GM21526 (cell line): ENCODE data around the gene NINL.

Experiments used
- ATAC-seq: cut with Tn5 transposase; IDR thresholded peaks from one replicate; pipeline ENCODE4 v1.9.1; 2021; ENCODE audit warnings: moderate library complexity; ENCODE audit not compliant: unreplicated experiment, low FRiP score

The NINL gene

DNA sequence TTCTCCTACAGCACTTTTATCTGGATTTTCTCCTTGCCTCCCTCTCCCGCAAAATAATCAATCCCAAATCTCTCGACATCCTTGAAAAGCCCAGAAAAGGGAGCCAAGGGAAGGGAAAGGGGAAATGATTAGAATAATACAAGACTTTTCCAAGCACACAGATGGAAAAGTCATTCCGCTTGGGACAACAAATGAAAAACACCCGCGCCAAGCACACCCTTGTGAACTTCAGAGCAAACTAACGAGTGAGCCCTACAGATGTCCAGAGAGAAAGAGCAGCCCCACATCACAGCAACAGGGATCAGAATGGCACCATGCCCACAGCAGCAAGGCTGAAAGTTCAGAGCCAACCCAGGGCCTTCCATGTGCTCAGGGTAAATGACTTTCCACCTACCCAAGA is 49.6 kb downstream of the NINL start:
- ATAC-seq = no peak

DNA sequence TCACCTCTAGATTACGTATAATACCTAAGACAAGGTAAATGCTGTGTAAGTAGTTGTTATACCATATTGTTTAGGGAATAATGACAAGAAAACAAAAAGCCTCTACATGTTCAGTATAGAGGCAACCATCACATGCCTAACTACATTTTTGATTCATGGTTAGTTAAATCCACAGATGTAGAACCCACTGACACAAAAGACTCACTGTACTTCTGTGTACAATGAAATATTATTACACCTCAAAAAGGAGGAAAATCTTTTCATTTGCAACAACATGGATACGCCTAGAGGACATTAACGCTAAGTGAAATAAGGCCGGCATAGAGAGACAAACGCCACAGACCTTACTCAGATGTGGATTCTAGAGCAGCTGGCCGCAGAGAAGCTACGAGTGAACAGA is 50.5 kb downstream of the NINL start:
- no peak for ATAC-seq

DNA sequence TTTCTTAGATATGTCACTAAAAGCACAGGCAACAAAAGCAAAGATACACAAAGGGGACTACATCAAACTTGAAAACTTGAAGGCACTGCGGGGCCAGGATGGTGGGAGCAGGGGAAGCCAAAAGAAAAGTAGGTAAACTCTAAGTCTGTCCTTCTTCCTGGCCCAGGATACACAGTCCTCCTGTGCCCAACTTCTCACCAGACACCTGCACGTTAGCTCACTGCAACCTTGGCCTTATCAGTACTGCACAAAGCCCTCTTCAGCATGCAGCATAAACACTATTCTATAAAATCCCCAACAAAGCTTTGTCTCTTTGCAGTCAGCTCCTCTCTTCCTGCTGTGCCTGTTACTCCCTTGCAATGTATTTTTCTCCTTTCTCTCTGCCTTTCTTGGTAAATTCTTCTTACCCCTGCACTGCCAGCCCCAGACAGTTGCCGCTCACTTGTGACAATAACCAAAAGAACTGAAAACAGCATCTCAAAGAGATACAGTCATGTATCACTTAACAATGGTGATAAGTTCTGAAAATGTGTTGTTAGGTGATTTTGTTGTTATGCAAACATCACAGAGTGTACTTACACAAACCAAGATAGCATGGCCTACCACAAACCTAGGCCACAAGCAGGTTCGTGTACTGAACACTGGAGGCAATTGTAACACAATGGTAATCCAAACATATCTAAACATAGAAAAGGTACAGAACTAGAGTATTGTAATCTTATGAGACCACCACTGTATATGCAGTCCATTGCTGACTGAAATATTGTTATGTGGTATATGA is 51.2 kb downstream of the NINL start:
- no peak for ATAC-seq

DNA sequence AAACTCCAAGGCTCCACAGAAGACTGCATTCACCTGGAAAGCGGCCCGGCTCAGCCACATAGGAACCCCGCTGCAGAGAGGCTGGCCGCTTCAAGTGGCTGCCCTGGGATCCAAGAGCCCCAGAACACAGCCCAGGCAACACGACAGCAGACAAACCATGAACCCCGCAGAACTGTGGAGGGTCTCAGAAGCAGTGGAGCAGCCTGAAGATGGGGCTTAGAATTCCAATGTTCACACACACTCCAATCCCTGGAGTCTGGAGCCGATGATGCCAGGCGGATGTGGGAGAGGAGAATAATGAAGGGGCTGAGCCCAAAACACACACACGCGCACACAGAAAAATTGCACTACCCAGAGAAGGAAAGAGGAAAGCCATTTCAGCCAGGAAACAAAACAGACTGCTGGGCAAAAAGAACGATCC is 52.4 kb downstream of the NINL start:
- ATAC-seq = no peak

DNA sequence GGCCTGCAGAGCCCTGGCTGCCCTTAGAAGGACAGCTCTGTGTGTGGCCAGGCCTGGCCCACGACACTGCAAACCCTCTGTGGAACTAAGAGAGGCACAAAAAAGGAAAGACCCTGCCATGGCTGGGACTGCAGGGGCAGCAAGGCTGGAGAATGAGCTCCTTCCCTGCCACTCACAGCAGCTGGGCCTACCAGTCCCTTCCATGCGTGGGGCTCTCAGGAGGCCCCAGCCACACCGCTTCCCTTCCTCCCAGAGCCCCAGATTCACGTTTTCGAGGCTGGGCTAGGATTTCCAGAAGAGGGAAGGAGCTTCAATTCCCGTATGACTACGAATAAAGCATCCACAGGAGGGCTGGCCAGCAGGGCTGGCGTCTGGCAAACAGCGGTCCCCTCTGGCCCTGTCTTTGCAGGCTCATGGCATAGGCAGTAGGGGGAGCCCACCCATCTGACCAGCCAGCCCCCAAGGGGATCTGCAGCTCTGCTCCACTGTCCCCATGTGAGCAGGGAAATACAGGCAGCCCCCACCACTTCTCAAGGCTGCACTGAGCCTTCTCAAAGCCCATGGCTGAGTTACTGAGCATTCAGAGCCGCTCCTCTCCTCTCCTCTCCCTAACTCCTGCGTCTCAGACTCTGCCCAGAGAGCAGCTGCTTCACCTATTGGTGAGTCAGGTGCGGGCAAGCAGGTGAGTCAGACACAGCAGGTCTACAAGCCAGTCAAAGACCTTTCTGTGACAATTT is 53.1 kb downstream of the NINL start:
- ATAC-seq = no peak

DNA sequence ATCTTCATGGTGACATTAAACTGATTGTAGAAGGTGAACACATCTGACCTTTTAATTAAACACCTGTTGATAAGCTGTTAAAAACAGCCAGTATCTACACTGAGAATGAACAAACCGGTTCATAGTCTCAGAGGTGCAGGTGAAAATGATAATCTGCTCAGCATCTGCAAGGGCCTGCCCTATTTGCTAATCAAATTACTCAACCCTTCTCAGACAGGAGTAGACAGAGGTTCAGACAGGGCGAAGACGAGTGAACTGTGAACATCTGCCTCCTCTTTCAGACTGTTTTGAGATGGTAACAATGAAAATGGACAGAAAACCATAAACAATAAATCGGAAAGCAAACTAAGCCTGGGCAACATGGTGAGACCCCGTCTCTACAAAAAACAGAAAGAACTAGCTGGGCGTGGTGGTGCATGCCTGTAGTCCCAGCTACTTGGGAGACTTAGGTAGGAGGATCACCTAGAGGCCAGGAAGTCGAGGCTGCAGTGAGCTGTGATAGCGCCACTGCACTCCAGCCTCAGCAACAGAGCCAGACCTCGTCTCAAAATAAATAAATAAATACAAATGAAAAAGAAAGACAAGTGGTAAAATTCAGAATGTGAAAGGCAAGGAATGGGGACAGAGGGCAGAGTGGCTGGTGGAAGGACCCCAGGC is 55.9 kb downstream of the NINL start:
- ATAC-seq = no peak

DNA sequence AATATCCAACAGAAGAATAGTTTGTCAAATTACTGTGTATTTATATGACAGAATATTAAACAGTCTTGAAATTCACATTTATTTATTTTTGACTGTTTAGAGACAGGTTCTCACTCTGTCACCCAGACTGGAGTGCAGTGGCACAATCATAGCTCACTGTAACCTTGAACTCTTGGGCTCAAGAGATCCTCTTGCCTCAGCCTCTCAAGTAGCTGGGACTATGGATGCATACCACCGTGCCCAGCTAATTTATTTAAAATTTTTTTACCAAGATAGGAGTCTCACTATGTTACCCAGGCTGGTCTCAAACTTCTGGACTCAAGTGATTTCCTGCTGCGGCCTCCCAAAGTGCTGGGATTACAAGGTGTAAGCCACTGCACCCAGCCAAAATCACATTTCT is 57.4 kb downstream of the NINL start:
- no peak for ATAC-seq

DNA sequence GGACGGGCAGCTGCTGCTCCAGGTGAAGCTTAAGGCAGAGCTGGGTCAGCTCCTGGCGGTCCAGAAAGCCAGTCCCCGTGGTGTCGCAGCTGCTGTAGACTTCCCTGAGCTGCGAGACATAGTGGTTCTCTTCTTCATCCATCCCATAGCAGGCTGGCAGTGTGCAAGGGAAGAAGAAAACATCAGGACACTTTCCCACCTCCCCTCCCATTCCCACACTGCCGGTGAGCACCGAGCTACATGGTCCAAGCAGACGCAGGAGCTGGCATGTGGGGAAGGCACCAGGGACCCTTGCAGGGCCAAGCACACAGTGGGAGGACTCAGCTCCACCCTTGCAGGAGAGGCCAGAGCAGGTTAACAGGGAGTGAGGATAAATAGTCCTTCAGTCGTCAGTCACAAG is 58.9 kb downstream of the NINL start:
- no peak for ATAC-seq

DNA sequence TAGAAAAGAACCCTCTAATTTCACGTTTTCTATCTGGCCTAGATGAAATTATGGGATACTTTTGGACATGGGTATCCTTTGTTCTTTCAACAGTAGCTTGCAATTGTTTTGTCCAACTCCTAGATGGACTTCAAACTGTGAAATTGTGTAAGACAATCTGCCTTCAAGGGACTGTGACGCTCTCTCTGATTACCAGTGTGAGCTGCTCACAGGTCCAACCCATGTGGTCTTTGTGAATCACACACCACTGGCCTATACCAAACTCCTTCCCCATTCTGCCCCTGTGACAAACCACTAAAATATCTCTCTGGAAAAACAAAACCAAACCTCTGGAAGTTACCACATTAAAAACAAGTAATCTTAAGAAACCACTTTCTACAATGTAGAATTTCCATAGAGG is 59.5 kb downstream of the NINL start:
- no peak for ATAC-seq

DNA sequence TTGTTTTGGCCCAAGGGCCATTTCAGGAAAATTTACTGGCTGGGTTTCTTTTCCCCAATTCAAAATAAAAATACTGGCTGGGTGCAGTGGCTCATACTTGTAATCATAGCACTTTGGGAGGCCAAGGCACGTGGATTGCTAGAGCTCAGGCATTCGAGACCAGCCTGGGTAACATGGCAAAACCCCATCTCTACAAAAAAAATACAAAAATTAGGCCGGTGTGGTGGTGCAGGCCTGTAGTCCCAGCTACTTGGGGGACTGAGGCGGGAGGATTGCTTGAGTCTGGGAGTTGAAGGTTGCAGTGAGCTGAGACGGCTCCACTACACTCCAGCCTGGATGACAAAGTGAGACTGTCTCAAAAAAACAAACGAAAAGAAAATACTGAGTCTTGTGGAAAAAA is 60.0 kb downstream of the NINL start:
- ATAC-seq = no peak

DNA sequence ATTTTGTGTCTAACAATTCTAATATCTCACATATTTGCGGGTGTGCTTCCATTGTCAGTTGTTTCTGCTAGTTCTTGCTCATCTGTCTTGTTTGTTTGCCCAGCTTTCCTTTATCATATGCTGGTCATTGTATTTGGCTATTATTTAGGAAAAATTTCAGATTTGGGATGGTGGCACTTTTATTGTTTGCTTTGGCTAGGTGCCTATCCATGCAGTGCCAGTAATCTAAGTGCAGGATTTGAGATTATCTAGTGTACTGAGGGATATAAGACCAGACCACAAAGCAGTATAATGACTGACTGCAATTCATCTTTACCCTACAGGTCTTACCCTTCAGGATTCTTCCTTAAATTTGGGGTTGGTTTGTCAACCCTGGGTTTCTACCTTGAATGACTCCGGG is 63.9 kb downstream of the NINL start:
- ATAC-seq = no peak

DNA sequence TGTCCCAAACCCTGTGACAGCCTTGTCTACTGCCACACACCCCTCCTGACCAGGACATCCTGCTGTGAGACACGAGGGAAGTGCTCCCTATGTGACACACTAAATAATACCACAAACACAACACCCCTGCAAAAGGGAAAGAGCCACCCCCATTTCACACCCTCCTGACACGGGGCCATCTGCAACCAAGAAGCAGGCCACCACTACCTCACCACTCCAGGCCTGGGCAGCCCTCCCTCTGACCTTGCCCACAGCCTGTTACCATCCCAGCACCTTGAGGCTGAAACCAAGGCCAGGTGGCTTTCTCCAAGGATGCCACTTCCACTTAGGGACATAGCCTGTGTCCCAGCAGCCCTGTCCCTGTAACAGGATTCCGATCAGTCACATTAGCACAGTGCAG is 68.2 kb downstream of the NINL start:
- no peak for ATAC-seq

DNA sequence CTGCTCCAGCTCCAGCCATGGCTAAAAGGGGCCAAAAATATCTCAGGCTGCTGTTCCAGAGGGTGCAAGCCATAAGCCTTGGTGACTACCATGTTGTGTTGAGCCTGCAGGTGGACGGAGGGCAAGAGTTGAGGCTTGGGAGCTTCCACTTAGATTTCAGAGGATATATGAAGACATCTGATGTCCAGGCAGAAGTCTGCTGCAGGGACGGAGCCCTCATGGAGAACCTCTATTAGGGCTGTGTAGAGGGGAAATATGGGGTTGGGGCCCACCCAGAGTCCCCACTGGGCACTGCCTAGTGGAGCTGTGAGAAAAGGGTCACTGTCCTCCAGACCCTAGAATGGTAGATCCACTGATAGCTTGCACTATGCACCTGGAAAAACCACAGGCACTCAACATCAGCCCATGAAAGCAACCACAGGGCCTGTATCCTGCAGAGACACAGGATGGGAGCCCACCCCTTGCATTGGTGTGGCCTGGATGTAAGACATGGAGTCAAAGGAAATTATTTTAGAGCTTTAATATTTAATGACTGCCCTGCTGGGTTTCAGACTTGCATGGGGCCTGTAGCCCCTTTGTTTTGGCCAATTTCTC is 70.5 kb downstream of the NINL start:
- ATAC-seq = no peak

DNA sequence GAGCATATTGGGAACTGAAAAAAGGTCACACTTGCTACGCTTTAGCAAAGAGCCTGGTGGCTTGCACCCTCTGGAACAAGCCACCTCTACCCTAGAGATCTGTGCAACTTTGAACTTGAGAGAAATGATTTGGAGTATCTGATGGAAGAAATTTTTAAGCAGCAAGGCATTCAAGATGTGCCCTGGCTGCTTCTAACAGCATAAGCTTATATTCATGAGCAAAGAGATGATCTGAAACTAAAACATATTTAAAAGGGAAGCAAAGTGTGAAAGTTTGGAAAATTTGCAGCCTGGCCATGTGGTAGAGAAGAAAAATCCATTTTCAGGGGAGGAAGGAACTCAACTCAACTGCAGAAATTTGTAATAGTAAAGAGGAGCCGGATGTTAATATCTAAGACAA is 71.1 kb downstream of the NINL start:
- no peak for ATAC-seq

DNA sequence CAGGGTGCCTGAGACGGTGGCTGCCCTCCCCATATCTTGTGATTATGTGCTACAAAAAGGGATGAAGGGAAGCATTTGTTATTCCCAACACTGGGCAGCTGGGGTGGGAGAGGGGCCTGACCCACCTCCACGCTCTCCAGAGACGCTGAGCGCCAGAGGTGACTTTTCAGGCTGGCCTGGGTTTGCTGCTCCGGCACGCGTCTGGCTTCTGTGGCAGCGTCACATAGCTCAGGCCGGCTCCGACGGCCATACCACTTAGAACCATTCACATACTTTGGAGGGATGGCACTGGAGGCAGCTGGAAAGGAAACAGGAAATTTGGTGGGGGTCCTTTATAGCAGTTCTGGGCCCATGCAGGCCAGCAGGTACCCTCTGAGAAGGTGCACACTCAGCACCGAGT is 72.6 kb downstream of the NINL start:
- no peak for ATAC-seq

DNA sequence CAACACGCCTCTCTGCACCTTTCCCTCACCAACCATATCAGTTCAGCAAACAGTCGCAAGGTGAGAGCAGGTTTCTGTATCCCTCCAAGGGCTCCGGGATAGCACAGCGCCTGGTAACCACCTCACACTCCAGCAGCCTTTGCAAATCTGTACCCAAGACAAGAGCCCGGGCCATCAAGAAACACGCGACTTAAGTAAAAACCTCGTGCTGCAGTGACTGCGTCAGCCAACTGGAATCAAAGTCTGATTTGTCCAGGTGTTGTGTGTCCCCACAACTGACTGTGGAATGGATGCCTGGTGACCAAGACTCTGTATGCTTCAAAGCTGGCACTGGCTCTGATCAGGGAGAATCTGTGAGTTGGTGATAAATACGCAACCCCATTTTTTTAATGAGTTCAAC is 74.1 kb downstream of the NINL start:
- no peak for ATAC-seq

DNA sequence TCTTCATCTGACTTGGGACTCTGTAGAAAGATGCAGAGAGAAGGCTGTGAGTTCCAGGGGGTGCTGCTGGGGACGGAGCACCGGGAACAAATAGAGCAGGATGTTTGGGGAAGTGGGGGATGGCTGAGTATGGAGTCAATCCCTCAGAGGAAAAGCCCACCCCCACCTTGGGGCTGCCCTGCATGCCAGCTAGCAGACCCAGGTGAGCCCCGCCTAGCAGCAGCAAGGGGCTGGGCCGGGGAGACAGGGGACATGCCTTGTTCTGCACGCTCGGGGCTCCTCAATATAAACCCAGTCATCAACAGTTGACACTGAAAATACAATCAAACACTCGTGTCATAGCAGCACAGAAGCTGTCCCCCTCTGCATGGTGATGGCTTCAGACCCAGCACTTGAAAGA is 74.6 kb downstream of the NINL start:
- no peak for ATAC-seq

DNA sequence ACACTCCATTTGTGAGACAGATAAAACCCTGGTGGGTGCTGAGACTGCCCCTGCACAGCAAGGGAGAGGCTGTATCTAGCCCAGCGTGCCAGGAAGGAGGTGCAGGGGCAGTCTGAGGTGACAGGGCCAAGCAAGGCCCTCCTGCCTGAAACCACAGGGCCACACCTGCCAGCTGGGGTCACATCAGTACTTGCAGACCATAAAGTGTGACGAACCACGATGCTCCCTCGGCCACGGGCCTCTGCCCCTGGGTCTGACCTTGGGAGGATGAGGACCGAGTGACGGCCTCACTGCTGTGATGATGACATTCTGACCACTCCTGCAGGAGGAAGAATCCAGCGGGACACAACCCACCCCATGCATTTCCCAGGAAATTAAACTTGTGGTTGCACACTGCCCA is 75.1 kb downstream of the NINL start:
- no peak for ATAC-seq

DNA sequence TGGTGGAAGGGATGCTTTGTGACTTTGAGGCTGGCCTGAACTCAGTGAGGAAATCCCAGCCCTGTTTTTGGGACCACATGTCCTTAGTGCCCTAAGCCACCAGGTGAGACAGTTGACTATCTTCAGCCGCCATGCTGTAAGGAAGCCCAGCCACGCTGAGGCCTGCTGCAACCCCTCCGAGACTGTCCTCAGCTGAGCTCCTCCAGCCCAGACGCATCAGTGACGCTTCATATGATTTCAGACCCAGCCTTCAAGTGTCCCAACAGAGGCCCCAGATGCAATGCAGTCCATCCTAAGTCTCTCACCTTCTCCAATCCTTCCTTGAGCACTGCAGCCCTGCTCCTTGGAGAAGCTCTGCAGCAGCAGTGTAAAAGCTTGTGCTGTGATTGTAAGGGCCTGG is 76.2 kb downstream of the NINL start:
- no peak for ATAC-seq

DNA sequence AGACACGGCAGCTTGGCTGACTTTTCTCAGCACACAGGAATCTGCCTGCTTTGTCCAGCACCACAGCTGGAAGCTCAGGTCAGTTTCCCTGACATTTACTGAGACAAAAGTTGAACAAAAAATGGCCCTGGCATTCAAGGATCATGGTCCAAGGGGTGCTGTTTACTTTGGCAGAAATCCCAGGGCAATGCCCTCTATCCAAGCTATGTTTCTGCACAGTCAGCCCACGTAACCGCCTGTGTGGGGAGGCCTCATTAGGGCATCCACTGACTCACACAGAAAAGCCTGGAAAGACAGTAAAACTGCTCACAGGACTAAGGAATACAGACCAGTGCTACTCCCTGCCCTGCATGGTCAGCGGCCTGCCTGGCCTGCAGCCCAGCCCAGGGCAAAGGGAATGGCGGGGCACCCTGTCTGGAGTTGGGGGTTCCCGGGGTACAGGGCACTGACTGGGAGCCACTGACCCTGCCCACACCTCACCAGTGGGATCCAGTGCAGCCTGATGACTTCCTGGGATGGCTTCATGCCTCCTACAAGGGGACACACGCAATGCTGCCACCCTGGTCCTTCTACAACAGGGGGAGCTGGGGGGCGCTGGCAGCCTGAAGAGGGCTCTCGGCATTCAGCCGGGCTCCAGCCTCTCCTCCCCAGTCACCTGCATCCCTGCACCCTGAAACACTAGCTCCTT is 77.1 kb downstream of the NINL start:
- no peak for ATAC-seq
